Keratinocyte (primary cell): ENCODE results near the gene SULT1C4. TPM values are rescaled to one million over a fixed set of nuclear protein-coding genes. Genes with fewer than 3 reads are reported as not detected.

Experiments
- DNase-seq: peaks from one replicate; pipeline ENCODE4 v3.0.0-alpha.2; 2011; ENCODE audit warnings: low read depth, missing footprints, low spot score
- FAIRE-seq: peaks from 2 replicates; lab custom pipeline; 2011; peaks lifted over from hg19 to GRCh38; lab: Jason Lieb, UNC
- H2AFZ ChIP-seq: 2 replicates; pipeline ENCODE4 v1.6.0; 2012; ENCODE audit warnings: low read length, control low read depth, inconsistent platforms; ENCODE audit not compliant: control insufficient read depth
- H3K27ac ChIP-seq: 2 replicates; pipeline ENCODE4 v1.5.1; 2011; ENCODE audit warnings: low read length; ENCODE audit not compliant: control insufficient read depth, insufficient read depth
- H3K27me3 ChIP-seq: 3 replicates; pipeline ENCODE4 v1.6.0; 2011; ENCODE audit warnings: low read length; ENCODE audit not compliant: control insufficient read depth, insufficient read depth; ENCODE audit errors: extremely low read depth
- H3K36me3 ChIP-seq, 2 experiments: 2 replicates in 1 of 2; 3 replicates in 1 of 2; pipeline ENCODE4 v1.5.1; 2011; ENCODE audit warnings: low read length in 2 of 2, mild to moderate bottlenecking in 1 of 2; ENCODE audit not compliant: control insufficient read depth in 2 of 2, insufficient read depth in 2 of 2; ENCODE audit errors: extremely low read depth in 1 of 2
- H3K4me1 ChIP-seq: 3 replicates; pipeline ENCODE4 v1.5.1; 2011; ENCODE audit warnings: low read length; ENCODE audit not compliant: control insufficient read depth, insufficient read depth; ENCODE audit errors: extremely low read depth
- H3K4me2 ChIP-seq: 3 replicates; pipeline ENCODE4 v1.6.0; 2011; ENCODE audit warnings: low read depth, low read length; ENCODE audit not compliant: control insufficient read depth, insufficient read depth; ENCODE audit errors: extremely low read depth
- H3K4me3 ChIP-seq, 3 experiments: fragments of 200-600 bp in 1 of 3; sonication (generic) in 1 of 3; 2 replicates in 2 of 3; 3 replicates in 1 of 3; pipeline ENCODE4 v1.5.1; 2011 to 2016; ENCODE audit warnings: low read length in 3 of 3, mild to moderate bottlenecking in 3 of 3, control low read depth in 2 of 3, inconsistent platforms in 1 of 3, low read depth in 1 of 3, mixed read lengths in 1 of 3, mixed run types in 1 of 3, moderate library complexity in 1 of 3; ENCODE audit not compliant: control insufficient read depth in 2 of 3, insufficient read depth in 2 of 3; ENCODE audit errors: extremely low read depth in 1 of 3
- H3K79me2 ChIP-seq: 2 replicates; pipeline ENCODE4 v1.6.0; 2012; ENCODE audit warnings: low read length; ENCODE audit not compliant: control insufficient read depth, insufficient read depth
- H3K9ac ChIP-seq: 3 replicates; pipeline ENCODE4 v1.6.0; 2011; ENCODE audit warnings: low read length; ENCODE audit not compliant: control insufficient read depth, insufficient read depth; ENCODE audit errors: extremely low read depth
- H3K9me1 ChIP-seq: 3 replicates; pipeline ENCODE4 v1.6.0; 2011; ENCODE audit warnings: low read length; ENCODE audit not compliant: control insufficient read depth, insufficient read depth; ENCODE audit errors: extremely low read depth
- H3K9me3 ChIP-seq: 2 replicates; pipeline ENCODE4 v1.5.1; 2012; ENCODE audit warnings: low read depth, low read length; ENCODE audit not compliant: control insufficient read depth
- H4K20me1 ChIP-seq: 3 replicates; pipeline ENCODE4 v1.6.0; 2011; ENCODE audit warnings: low read length; ENCODE audit not compliant: control insufficient read depth, insufficient read depth; ENCODE audit errors: extremely low read depth
- CTCF ChIP-seq, 3 experiments: IDR thresholded peaks in 1 of 3; conservative IDR thresholded peaks in 1 of 3; optimal IDR thresholded peaks in 1 of 3; 2 replicates in 2 of 3; 3 replicates in 1 of 3; pipeline versions ENCODE3 to v1.5.1; 2011; ENCODE audit warnings: low read length in 3 of 3, mild to moderate bottlenecking in 3 of 3, moderate library complexity in 2 of 3, control low read depth in 1 of 3, inconsistent platforms in 1 of 3; ENCODE audit not compliant: insufficient read depth in 2 of 3; ENCODE audit errors: extremely low read depth in 1 of 3
- EZH2 ChIP-seq: IDR thresholded peaks from one replicate; pipeline ENCODE4 v1.6.1; 2012; ENCODE audit warnings: inconsistent platforms, mild to moderate bottlenecking, low read length, moderate library complexity
- dilution Hi-C: fragments of 300-500 bp; cut with MboI; formaldehyde crosslinking; loops from one replicate; pipeline ENCODE4 v1.7.0; 2020; ENCODE audit warnings: low sequenced_read_pairs; ENCODE audit not compliant: extremely low pct_ligation_motif_present
- polyA plus RNA-seq, 5 experiments: library from polyadenylated mRNA; depleted of rRNA in 3 of 5; stranded (reverse) in 3 of 5; stranded (forward) in 1 of 5; unstranded in 1 of 5; fragments of >200 nt; gene quantifications; 1 replicate in 1 of 5; 2 replicates in 3 of 5; 3 replicates in 1 of 5; pipeline versions ENCODE4 v1.2.1 to v1.2.3, GENCODE V29; 2011 to 2012; ENCODE audit warnings: missing spikeins in 2 of 5, low read depth in 1 of 5, low replicate concordance in 1 of 5

Gene SULT1C4
- polyA plus RNA-seq, 1 donor (not counting 4 experiments of a cell fraction or from before 2014, with no cell fraction given), result not detected

GRCh38 chr2:108348816-108349570 is 28.8 kb upstream of the SULT1C4 start:
- H3K9ac ChIP-seq, result no peak overlapping the region
- no peaks in the 10 kb centered on the region for H3K36me3 ChIP-seq
- no peaks in the 10 kb centered on the region for H3K9me1 ChIP-seq
- no peak for TF ChIP-seq EZH2
- TF ChIP-seq CTCF (optimal IDR thresholded peaks at IDR 0.05 in 1 of 3, IDR thresholded peaks at IDR 0.05 in 1 of 3, conservative IDR thresholded peaks at IDR 0.05 in 1 of 3; ENCODE audit: extremely low read depth in 1 of 3, insufficient read depth in 2 of 3, low read length in 3 of 3), result no peak
- no peaks in the 10 kb centered on the region for H3K9me3 ChIP-seq
- H3K4me3 ChIP-seq, result no peak overlapping the region
- peaks cover 3% of the 10 kb centered on the region for H3K27me3 ChIP-seq
- no peak overlapping the region for H3K27ac ChIP-seq
- FAIRE-seq (no peak), DNase-seq (no peak)
- H4K20me1 ChIP-seq, result no peaks in the 10 kb centered on the region
- H3K4me1 ChIP-seq, result no peaks in the 10 kb centered on the region
- H2AFZ ChIP-seq, result no peak overlapping the region
- dilution Hi-C loops, result no loop called here
- no peak overlapping the region for H3K4me2 ChIP-seq
- no peaks in the 10 kb centered on the region for H3K79me2 ChIP-seq

- Histone ChIP-seq H4K20me1 (no peaks in the 10 kb centered on the region), H2AFZ (no peak overlapping the region), H3K9me3 (no peaks in the 10 kb centered on the region), H3K27me3 (peaks cover 3% of the 10 kb centered on the region), H3K9me1 (no peaks in the 10 kb centered on the region), H3K79me2 (no peaks in the 10 kb centered on the region), H3K4me3 (no peak overlapping the region), H3K4me2 (no peak overlapping the region), H3K9ac (no peak overlapping the region), H3K4me1 (no peaks in the 10 kb centered on the region), H3K36me3 (no peaks in the 10 kb centered on the region), H3K27ac (no peak overlapping the region)
- FAIRE-seq, result no peak
- no peak for TF ChIP-seq CTCF (optimal IDR thresholded peaks at IDR 0.05 in 1 of 3, IDR thresholded peaks at IDR 0.05 in 1 of 3, conservative IDR thresholded peaks at IDR 0.05 in 1 of 3; ENCODE audit: extremely low read depth in 1 of 3, insufficient read depth in 2 of 3, low read length in 3 of 3)
- no peak for TF ChIP-seq EZH2
- DNase-seq, result no peak
- dilution Hi-C loops, result no loop called here
Observed at GRCh38 chr2:108349571-108349928, 28.2 kb upstream of the SULT1C4 start.
